GM18499 (cell line): ENCODE measurements around the gene RNF25.

Experiments used
- ATAC-seq: cut with Tn5 transposase; IDR thresholded peaks from one replicate; pipeline ENCODE4 v1.9.1; 2021; ENCODE audit warnings: moderate number of reproducible peaks; ENCODE audit not compliant: insufficient read depth, unreplicated experiment

The RNF25 gene, protein sequence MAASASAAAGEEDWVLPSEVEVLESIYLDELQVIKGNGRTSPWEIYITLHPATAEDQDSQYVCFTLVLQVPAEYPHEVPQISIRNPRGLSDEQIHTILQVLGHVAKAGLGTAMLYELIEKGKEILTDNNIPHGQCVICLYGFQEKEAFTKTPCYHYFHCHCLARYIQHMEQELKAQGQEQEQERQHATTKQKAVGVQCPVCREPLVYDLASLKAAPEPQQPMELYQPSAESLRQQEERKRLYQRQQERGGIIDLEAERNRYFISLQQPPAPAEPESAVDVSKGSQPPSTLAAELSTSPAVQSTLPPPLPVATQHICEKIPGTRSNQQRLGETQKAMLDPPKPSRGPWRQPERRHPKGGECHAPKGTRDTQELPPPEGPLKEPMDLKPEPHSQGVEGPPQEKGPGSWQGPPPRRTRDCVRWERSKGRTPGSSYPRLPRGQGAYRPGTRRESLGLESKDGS

DNA sequence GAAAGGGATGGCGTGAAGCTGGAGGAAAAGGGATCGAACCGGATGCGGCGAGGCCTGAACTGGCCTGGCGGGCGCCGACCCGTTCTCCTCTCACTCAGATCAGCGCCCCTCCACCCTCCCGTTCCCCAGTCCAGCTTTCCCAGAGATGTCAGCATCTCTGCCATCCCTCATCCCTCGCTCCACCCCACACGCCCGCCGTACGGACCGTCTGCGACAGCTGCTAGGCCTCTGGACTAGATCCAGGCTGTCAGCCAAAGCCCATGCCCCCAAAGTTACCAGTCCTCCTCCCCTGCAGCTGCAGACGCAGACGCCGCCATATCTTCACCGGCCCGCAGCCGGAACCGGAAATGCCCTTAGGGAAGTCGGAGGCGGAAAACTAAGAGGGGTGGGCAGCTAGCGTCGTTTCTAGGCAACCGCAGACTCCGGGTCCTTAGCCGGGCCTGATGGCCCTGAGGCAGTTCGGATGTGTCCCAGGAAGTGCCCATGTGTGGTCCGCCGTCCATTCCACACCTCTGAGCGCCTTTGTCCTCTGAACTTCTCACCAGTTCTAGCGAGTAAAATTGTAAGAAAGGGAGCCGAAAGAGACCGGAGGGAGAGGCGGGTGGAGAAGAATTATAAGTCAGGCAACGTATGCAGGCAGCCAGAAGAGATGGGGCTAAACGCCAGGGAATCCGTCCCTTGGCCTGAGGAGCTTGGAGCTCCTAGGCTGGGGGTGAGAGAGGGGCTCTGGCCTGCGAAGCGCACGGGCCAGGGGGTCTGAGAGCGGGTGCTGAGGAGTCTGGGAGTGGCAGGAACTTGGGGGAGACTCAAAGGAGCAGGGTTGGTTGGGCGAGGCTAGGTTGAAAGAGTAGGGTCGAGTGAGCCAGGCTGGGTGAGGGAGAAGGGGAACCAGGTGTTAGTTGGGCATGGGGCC, at the start of gene RNF25, which contains the start of gene STK36:
TSS of gene RNF25 (minus strand) at position 349 of the 913 bp plus-strand sequence. CDS start at position 317, 32 bp downstream.
TSS of gene STK36 (plus strand) at position 433 of the 913 bp plus-strand sequence. CDS start 744 bp downstream, outside the sequence.
- ATAC-seq: peak; percentile 89

DNA sequence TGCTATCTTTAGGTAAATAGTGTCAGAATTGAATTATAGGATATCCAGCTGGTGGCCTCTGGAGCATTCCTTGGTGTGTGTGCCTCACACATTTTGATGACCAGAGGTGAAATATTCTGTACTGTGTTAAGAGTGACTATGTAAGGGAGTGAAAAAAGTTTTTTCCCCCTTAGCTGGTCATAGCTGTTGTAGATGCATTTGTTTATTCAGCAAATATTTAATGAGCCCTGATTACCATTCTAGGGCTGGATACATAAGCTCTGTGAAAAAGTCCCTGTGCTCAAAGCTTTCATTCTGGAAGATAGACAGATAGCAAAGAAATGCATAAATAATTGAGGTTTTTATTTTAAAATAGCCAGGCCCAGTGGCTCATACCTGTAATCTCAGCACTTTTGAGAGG, 49.7 kb upstream of the RNF25 start:
- no peak for ATAC-seq

DNA sequence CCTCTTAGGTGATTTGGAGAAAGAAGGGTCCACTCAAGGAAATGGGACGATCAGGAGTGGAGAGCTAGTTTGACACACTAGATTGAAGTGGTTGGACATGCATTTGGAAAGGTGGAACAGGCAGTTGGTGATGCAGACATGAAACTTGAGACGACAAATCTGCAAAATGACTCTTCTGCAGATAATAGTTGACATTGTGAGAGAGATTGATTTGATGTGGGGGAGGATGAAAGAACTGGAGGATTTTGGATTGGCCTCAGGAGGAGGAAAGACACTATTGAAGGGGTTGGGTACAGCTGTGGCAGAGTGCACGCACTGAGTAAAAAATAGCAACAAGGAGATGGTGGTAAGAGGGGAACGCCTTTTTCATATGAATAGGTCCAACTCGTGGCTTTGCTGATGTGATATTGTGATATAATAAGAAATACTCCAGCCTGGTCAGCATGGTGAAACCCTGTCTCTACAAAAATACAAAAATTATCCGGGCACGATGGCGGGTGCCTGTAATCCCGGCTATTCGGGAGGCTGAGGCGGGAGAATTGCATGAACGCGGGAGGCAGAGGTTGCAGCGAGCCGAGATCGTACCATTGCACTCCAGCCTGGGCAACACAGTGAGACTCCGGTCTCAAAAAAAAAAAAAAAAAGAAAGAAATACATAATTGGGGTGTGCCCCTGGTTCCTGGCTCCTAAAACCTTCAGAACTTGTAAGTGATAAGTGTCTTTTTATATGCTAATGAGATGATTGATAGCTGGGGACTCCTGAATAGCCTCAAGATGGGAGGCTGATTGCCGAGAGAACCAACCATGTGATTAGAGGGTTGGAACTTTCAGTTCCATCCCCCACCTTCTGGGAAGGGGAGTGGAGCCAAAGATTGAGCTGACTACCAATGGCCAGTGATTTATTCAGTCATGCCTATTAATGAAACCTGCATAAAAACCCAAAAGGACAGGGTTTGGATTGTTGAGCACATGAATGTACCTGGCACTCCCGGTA, 48.5 kb upstream of the RNF25 start:
- ATAC-seq: no peak

DNA sequence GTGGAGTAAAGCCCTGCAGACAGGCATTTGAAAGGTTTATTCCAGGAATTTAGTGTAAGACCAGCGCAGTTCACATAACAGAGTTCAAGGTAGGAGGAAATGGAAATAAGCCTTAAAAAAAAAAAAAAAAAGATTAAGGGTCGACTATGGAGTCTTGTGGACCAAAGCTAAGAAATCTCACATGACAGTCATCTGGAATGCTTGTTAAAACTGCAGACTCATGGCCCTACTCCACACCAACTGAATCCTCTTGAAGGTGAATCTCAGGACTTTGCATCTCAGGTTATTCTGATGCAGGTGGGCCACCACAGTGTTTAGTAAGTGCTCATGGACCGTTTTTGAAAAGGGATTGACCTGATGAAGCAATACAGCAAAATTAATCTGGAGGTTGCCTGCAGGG, 47.7 kb upstream of the RNF25 start:
- ATAC-seq: no peak

DNA sequence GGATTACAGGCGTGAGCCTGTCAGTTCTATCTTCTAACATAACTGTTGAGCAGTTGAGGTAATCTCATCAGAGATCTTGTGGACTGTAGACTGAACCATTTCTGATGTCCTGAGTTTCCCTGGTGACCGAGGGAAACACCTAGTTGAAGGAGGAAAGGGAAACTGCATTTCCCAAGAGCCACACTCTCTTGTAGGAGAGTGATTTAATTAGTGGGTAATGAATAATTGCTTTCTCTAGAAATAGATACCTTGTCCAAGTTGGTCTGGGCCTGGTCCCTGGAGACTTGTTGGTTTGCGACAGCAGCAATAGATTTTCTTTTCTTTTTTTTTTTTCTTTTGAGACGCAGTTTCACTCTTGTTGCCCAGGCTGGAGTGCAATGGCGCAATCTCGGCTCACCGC, 46.3 kb upstream of the RNF25 start:
- ATAC-seq: no peak

DNA sequence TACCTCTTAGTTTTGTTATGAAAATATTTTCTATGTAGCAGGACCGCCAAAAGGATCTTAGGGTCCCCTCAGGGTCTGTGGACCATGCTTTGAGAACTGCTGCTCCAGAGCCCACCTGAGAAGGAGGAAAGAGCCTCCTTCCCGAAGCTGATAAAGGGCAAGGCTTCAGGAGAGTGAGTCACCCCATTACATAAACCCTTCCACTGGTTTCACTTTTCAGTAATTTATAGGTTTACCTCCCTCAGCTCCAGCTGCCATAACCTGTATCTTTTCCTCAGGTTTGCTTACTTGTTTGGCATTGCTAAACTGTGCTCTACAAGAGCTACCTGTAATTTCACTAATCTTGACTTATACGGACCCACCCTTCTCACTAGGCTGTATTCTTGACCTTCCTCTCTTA, 45.5 kb upstream of the RNF25 start:
- no peak for ATAC-seq

DNA sequence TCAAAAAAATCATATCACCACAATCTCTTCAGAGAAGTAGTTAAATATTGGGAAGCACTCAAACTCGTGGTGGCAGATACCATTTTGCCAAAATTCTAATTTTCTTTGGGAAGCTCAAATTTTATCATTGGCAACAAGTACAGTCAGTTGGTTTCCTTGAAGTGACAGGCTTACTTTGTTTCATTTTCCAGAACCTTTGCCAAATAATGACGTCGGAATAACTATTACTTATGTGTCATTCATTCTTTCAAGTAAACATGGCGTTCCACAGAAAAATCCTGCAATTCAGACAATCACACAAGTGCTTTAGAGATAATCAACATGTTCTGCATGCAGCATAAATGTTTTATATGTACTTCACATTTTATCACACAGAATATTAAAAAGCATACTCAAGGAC, 44.3 kb upstream of the RNF25 start:
- no peak for ATAC-seq

DNA sequence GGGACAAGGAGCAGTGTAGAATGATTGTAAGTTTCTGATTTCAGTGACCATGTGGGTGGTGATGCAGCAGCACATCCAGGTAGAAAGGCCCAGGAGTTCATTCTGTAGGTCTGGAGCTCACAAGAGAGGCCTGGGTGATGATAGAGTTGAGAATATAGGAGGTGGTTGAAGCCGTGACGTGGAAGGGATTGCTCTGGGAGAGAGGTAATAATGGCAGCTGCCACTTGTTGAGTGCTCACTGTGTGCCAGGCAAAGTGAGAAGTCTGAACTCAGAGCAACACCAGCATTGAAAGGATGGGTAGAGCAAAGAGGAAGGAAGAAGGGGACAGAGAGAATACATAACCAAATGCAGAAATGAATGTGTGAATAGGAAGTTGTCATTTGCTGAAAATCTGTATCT, 42.1 kb upstream of the RNF25 start:
- ATAC-seq: no peak

DNA sequence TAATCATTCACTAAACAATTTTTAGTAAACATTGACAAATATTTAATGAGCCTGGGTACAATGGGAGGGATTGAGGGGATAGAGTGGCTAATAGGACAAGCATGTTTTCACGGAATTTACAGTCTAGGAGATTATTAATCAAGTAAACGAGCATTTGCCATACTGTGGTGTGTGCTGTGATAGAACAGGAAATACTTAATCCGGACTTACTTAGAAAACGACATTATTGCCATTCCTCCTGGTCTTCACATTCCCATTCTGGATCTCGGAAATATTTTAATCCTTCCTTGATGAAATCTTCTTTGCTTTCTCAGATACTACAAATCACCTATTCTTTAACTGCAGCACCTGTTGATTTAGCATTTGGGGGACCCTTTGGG, 39.7 kb upstream of the RNF25 start:
- no peak for ATAC-seq

DNA sequence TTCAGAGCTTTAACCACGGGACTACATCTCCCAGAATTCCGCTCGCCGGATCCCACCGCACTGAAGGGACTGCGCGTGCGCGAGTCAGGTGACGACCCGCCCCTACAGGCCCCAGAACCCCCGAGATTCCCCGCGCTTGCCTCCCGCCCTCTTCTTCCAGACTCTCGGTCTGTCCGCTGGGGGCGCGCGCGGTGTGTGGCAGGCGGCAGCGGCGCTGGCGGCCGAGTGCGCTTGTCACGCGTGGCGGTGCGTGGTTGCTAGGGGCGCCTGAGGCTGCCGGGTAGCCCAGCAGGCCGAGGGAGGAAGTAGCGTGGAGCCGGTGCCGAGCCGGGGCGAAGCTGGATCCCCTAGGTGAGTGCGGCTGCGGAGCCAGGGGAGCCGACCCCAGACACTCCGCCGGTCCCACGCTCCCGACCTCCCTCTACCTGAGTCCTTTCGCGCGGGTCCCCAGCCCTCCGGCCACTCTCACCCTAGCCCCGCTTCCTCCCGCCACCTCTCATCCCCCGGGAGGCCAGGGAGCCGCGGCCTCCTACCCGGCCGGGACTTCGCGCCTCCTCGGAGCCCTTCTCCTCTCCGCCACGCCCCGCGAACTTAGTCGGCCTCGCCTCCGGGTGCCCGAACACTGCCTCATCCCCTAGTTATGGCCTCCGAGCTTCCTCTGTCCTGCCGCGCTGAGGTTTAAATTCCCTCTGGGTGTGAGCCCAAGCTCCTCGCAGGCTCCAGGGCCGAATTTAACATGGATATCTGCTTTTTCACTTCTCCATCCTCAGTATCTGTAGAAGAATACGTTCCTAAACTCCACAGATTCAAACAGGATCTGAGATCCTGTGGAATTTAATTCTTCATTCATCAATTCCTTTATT, 39.1 kb upstream of the RNF25 start, which contains the start of gene TTLL4:
TSS of gene TTLL4 (plus strand) at position 149 of the 863 bp plus-strand sequence. CDS start 26,842 bp downstream, outside the sequence.
- peak; percentile 69 for ATAC-seq

DNA sequence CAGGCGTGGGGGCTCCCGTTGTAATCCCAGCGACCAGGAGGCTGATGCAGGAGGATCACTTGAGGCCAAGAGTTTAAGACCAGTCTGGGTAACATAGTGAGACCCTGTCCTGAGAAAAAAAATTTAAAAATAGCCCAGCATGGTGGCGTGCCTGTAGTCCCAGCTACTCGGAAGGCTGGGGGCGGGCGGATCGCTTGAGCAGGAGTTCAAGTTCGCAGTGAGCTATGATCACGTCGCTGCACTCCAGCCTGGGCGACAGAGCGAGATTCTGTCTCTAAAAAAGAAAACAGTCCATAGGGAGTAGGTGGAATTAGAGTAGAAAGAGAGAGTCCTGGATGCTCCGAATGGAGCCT, 38.5 kb upstream of the RNF25 start:
- ATAC-seq: no peak

DNA sequence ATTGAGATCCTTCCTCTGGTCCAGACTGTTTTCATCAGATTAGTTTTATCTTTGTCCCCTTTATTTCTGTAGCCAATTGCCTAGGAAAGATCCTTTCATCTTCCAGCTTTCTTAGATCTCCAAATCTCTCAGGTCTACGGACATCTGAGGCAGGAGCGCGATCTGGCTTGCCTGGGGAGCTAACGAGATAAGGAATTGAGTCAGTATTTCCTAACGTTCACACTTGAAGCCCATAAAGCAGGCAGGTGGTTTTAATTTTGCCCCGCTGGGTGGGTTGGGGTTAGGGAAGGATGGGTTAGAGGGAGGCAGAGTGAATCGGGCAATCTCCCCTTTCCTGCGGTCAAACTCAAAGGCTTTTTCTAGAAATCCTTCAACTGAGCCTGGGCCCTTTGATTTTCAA, 38.1 kb upstream of the RNF25 start:
- no peak for ATAC-seq

DNA sequence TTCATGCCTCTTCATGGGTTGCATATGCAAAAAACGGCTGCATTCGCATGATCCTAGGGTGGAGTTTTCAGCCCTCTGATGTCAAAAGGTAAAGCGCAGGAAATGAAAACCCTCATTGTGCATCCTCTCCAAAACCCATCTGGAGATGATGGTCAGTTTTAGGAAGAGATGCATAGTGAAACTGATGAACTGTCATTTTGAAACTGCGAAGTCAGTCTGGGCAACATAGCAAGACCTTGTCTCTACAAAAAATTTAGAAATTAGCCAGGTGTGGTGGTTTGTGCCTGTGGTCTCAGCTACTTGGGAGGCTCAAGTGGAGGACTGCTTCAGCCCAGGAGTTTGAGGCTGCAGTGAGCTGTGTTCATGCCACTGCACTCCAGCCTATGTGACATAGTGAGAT, 36.3 kb upstream of the RNF25 start:
- ATAC-seq: no peak

DNA sequence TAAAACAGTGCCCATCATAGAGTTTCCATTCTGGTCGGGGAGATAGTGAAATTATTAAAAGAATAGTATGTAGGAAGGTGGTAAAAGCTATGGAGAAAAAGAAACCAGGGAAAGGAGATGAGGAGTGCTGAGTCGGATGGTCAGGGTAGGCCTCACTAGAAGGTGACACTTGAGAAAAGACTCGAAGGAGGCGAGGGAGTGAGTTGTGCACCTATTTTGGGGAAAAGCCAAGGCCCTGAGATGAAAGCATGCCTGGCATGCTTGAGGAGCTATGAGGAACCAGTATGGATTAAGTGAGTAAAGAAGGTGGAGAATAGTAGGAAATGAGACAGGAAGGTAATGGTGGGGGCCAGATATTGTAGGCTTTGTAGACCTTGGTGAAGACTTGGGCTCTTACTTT, 31.5 kb upstream of the RNF25 start:
- no peak for ATAC-seq

DNA sequence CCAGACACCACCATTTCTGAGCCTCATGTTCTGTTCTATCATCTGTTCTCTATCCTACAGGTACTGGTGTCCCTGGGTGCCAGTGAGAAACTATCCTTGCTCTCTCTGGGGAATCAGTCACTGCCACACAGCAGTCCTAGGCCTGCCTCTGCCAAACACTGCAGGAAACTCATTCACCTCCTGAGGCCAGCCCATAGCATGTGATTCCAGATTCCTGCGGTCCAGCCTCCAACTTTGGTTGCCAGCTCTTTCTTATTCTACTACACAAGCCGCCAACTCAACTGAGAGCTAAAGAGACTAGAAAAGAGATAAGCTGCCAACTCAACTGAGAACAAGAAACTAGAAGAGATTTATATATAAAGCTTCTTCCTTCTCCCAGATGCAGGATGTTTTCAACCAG, 30.0 kb upstream of the RNF25 start:
- no peak for ATAC-seq

DNA sequence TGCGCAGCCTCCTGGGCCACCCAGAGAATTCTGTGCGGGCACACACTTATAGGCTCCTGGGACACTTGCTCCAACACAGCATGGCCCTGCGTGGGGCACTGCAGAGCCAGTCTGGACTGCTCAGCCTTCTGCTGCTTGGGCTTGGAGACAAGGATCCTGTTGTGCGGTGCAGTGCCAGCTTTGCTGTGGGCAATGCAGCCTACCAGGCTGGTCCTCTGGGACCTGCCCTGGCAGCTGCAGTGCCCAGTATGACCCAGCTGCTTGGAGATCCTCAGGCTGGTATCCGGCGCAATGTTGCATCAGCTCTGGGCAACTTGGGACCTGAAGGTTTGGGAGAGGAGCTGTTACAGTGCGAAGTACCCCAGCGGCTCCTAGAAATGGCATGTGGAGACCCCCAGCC, 27.1 kb upstream of the RNF25 start:
- no peak for ATAC-seq

DNA sequence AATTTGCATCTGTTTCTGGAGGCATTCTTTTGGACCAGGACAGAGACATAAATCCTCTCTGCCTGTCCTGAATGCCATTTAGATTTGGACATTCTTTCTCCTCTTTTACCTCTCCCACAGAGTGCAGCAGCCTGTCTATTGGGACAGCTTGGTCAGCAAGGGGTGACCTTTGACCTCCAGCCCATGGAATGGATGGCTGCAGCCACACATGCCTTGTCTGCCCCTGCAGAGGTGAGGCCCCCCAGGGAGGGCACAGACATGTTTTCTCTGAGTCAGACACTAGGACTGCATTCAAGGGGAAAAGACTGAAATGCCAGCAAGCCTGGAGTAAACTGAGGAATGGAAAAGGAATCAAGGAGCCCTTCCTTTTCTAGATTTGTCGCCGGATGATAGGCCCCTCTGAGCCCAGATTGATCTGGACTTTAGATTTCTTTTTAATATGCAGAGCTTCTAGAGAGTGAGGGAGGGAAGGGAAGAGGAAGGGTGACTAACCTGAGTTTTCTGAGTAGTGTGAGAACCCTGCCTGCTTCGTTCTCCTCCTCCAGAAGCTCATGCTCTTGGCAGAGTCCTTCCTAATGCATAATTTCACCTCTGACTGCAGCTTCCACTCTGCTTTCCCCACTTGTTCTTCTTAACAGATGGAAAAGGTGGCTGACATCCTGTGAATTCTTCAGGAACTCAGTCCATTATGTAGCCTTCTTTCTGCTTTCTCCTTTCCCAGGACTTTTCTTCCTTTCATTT, 22.8 kb upstream of the RNF25 start:
- ATAC-seq: no peak

DNA sequence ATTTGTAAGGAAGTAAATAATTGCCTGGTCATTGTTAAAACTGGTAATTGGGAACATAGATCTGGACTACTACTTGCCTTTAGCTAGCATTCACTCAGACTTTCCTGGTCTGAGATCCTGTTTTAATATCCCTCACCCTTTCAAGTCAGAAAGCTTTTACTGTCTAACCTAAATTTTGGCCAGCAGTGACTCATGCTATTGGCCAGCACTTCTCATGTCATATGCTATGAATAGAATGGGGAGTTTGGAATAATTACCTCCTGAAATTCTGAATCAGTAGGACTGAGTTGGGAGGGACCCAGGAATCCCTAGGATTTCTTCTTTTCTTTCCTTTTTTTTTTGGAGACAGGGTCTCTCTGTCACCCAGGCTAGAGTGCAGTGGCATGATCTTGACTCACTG, 19.4 kb upstream of the RNF25 start:
- ATAC-seq: no peak
